OCI-LY1 (cell line): ENCODE data around the gene ERVH48-1.
"Not testable (repeated sequence)": the region's sequence is repeated elsewhere in the genome, so short reads cannot be mapped to it uniquely, and the experiment has no call there.

Experiments
- H2AFZ ChIP-seq: fragments of 200-600 bp; sonication (generic), shearing (Covaris generic); 2 replicates; pipeline ENCODE4 v1.6.0; 2014; ENCODE audit warnings: antibody characterized with exemption, mild to moderate bottlenecking, low read length
- H3F3A ChIP-seq: fragments of 200-600 bp; sonication (generic), shearing (Covaris generic); 2 replicates; pipeline ENCODE4 v1.6.0; 2014; ENCODE audit warnings: mild to moderate bottlenecking, antibody characterized with exemption, low read length, moderate library complexity; ENCODE audit not compliant: insufficient read depth
- H3K27ac ChIP-seq: fragments of 200-600 bp; sonication (generic); 2 replicates; pipeline ENCODE4 v1.5.1; 2014; ENCODE audit warnings: low read length, mixed run types, mild to moderate bottlenecking, low read depth; ENCODE audit not compliant: poor library complexity, severe bottlenecking
- H3K27me3 ChIP-seq: fragments of 200-600 bp; sonication (generic); 2 replicates; pipeline ENCODE4 v1.6.0; 2014; ENCODE audit warnings: antibody characterized with exemption, mild to moderate bottlenecking, low read length, moderate library complexity; ENCODE audit not compliant: insufficient read depth
- H3K36me3 ChIP-seq: fragments of 200-600 bp; sonication (generic); 2 replicates; pipeline ENCODE4 v1.6.1; 2014; ENCODE audit warnings: mild to moderate bottlenecking, antibody characterized with exemption, low read length, moderate library complexity, mixed read lengths; ENCODE audit not compliant: insufficient read depth
- H3K4me1 ChIP-seq: fragments of 200-600 bp; sonication (generic); 2 replicates; pipeline ENCODE4 v1.5.1; 2014; ENCODE audit warnings: mild to moderate bottlenecking, low read length, moderate library complexity; ENCODE audit not compliant: insufficient read depth, severe bottlenecking
- H3K4me2 ChIP-seq: fragments of 200-600 bp; sonication (generic), shearing (Covaris generic); 2 replicates; pipeline ENCODE4 v1.6.1; 2014; ENCODE audit warnings: low read length
- H3K4me3 ChIP-seq: fragments of 200-600 bp; sonication (generic); 2 replicates; pipeline ENCODE4 v1.5.1; 2014; ENCODE audit warnings: low read length, low read depth, mild to moderate bottlenecking, mixed read lengths; ENCODE audit not compliant: poor library complexity, severe bottlenecking
- H3K79me2 ChIP-seq: fragments of 200-600 bp; shearing (Covaris generic); 2 replicates; pipeline ENCODE4 v1.6.1; 2016; ENCODE audit warnings: mixed run types, low read length, mixed read lengths; ENCODE audit not compliant: insufficient read depth
- H3K9ac ChIP-seq: fragments of 200-600 bp; sonication (generic), shearing (Covaris generic); 2 replicates; pipeline ENCODE4 v1.6.1; 2014; ENCODE audit warnings: mild to moderate bottlenecking, low read length, mixed read lengths
- H3K9me2 ChIP-seq: fragments of 200-600 bp; sonication (generic), shearing (Covaris generic); 2 replicates; pipeline ENCODE4 v1.6.1; 2014; ENCODE audit warnings: low read depth, mild to moderate bottlenecking, low read length, mixed read lengths
- H3K9me3 ChIP-seq: fragments of 200-600 bp; shearing (Covaris generic); 2 replicates; pipeline ENCODE4 v1.6.1; 2014; ENCODE audit warnings: low read length, mixed read lengths
- H4K20me1 ChIP-seq: fragments of 200-600 bp; sonication (generic), shearing (Covaris generic); 2 replicates; pipeline ENCODE4 v1.6.0; 2016; ENCODE audit warnings: mild to moderate bottlenecking, low read length; ENCODE audit not compliant: insufficient read depth
- EZH2 ChIP-seq: fragments of 200-600 bp; sonication (generic), shearing (Covaris generic); IDR thresholded peaks from 2 replicates; pipeline ENCODE4 v1.8.0; 2017; ENCODE audit warnings: borderline replicate concordance, mixed run types, mild to moderate bottlenecking, antibody characterized with exemption, low read length, moderate library complexity, mixed read lengths
- TF ChIP-seq, protein P1 (sequence below): fragments of 200-600 bp; sonication (generic), shearing (Covaris generic); IDR thresholded peaks from 2 replicates; pipeline ENCODE4 v1.5.1; 2017; ENCODE audit warnings: mild to moderate bottlenecking, antibody characterized with exemption, low read length, moderate library complexity, mixed read lengths

The ERVH48-1 gene

DNA sequence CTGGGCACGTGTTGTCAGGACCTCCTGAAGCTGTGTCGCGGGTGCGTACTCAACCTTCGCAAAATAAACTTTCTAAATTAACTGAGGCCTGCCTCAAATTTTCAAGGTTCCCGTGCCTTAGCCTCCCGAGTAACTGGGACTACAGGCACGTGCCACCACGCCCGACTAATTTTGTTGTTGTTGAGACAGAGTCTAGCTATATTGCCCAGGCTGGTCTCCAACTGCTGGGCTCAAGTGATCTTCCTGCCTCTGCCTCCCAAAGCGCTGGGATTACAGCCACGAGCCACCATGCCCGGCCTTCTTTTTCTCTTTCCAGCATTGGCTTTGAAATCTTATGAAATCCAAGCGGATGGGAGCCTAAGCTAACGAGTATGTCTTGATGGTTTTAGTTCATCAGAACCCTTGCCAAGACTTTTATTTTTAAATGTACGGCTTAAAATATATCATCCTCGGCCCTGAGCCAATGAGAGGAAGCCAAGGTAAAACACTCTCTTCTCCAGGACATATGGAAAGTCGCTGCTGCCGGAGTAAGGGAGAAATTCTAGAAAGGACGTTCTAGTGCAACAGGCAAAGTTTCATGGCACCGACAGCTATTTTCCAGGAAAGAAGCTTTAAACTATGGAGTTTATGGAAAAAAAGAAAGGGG, 12.7 kb upstream of the ERVH48-1 start:
- H3K9me3 ChIP-seq = 0 out of 2 replicates have a peak, but pooled peaks cover 2% of the 10 kb centered on the region
- no peaks in the 10 kb centered on the region for H3K79me2 ChIP-seq
- peak overlapping the region; percentile 84 for H3K27ac ChIP-seq
- no peak overlapping the region for H3K9ac ChIP-seq
- H4K20me1 ChIP-seq = no peaks in the 10 kb centered on the region
- no peak overlapping the region for H3K4me3 ChIP-seq
- no peaks in the 10 kb centered on the region for H3K9me2 ChIP-seq
- no peak overlapping the region for H3K4me2 ChIP-seq
- H3K4me1 ChIP-seq = peaks cover 21% of the 10 kb centered on the region
- no peaks in the 10 kb centered on the region for H3K27me3 ChIP-seq
- TF ChIP-seq, protein P1, sequence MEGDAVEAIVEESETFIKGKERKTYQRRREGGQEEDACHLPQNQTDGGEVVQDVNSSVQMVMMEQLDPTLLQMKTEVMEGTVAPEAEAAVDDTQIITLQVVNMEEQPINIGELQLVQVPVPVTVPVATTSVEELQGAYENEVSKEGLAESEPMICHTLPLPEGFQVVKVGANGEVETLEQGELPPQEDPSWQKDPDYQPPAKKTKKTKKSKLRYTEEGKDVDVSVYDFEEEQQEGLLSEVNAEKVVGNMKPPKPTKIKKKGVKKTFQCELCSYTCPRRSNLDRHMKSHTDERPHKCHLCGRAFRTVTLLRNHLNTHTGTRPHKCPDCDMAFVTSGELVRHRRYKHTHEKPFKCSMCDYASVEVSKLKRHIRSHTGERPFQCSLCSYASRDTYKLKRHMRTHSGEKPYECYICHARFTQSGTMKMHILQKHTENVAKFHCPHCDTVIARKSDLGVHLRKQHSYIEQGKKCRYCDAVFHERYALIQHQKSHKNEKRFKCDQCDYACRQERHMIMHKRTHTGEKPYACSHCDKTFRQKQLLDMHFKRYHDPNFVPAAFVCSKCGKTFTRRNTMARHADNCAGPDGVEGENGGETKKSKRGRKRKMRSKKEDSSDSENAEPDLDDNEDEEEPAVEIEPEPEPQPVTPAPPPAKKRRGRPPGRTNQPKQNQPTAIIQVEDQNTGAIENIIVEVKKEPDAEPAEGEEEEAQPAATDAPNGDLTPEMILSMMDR = no peak
- no peak for TF ChIP-seq EZH2
- no peaks in the 10 kb centered on the region; the same call in 1 of the 2 replicates for H3K36me3 ChIP-seq
- no peaks in the 10 kb centered on the region; the same call in 1 of the 2 replicates for H3F3A ChIP-seq
- no peak overlapping the region for H2AFZ ChIP-seq

DNA sequence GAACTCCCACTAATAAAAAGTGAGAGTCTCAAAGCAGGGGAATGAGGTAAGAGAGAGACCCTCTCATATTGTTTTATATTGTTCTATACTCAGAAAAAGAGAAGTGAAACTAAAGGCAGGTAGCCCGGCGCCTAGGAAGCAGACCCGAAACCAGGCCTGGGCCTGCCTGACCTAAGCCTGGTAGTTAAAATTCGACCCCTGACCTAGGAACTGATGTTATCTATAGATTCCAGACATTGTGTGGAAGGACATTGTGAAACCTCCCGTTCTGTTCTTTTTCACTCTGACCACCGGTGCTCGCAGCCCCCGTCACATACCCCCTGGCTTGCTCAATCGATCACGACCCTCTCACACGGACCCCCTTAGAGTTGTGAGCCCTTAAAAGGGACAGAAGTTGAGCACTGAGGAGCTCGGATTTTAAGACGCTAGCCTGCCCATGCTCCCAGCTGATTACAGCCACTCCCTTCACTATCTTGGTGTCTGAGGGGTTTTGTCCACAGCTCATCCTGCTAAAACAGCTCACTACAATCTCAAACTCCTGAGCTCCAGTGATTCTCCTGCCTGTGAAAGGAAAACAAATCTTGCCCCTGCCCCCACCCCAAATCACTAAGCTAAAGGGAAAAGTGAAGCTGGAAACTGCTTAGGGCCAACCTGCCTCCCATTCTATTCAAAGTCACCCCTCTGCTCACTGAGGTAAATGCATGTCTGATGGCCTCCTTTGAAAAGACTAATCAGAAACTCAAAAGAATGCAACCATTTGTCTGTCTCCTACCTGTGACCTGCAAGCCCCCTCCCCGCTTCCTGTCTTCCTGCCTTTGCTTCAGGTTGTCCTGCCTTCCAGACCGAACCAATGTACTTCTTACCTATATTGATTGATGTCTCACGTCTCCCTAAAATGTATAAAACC, 11.9 kb upstream of the ERVH48-1 start:
- H3K79me2 ChIP-seq, H3F3A ChIP-seq, H3K27me3 ChIP-seq, H3K36me3 ChIP-seq, H2AFZ ChIP-seq, H3K9me3 ChIP-seq, H3K4me3 ChIP-seq, H3K9me2 ChIP-seq, H4K20me1 ChIP-seq: not testable (repeated sequence)
- peaks cover 24% of the 10 kb centered on the region for H3K4me1 ChIP-seq
- peak overlapping the region; percentile 57; the same call in 1 of the 2 replicates for H3K4me2 ChIP-seq
- peak overlapping the region; percentile 27; the same call in 1 of the 2 replicates for H3K9ac ChIP-seq
- H3K27ac ChIP-seq = peak overlapping the region; percentile 84

- H3K4me3 ChIP-seq, H3F3A ChIP-seq, H2AFZ ChIP-seq, H3K27me3 ChIP-seq, H3K79me2 ChIP-seq, H4K20me1 ChIP-seq, H3K36me3 ChIP-seq, H3K4me2 ChIP-seq, H3K9me2 ChIP-seq, H3K9ac ChIP-seq, H3K9me3 ChIP-seq: not testable (repeated sequence)
- Histone ChIP-seq H3K27ac (peak overlapping the region; percentile 84), H3K4me1 (peaks cover 33% of the 10 kb centered on the region)
Measured at GRCh38 chr21:42936360-42936759, 10.9 kb upstream of the ERVH48-1 start.

DNA sequence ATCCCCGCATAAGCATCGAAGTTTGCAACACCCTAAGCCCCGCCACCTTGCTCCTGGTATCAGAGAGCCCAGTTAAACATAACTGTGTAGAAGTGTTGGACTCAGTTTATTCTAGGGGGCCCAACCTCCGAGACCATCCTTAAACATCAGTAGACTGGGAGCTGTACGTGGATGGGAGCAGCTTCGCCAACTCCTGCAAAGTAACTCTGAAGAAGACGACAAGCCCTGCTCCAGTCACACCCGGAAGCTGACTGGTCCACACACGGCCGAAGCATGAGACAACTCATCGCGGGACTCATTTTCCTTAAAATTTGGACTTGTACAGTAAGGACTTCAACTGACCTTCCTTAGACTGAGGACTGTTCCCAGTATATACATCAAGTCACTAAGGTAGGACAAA, 8.5 kb upstream of the ERVH48-1 start:
- not testable (repeated sequence) for H3K4me2 ChIP-seq, H3K27ac ChIP-seq, H3K9me2 ChIP-seq, H2AFZ ChIP-seq, H3K9me3 ChIP-seq, H3K36me3 ChIP-seq, H4K20me1 ChIP-seq, H3K9ac ChIP-seq, H3K27me3 ChIP-seq, H3F3A ChIP-seq, H3K79me2 ChIP-seq, H3K4me3 ChIP-seq
- H3K4me1 ChIP-seq = peaks cover 35% of the 10 kb centered on the region

DNA sequence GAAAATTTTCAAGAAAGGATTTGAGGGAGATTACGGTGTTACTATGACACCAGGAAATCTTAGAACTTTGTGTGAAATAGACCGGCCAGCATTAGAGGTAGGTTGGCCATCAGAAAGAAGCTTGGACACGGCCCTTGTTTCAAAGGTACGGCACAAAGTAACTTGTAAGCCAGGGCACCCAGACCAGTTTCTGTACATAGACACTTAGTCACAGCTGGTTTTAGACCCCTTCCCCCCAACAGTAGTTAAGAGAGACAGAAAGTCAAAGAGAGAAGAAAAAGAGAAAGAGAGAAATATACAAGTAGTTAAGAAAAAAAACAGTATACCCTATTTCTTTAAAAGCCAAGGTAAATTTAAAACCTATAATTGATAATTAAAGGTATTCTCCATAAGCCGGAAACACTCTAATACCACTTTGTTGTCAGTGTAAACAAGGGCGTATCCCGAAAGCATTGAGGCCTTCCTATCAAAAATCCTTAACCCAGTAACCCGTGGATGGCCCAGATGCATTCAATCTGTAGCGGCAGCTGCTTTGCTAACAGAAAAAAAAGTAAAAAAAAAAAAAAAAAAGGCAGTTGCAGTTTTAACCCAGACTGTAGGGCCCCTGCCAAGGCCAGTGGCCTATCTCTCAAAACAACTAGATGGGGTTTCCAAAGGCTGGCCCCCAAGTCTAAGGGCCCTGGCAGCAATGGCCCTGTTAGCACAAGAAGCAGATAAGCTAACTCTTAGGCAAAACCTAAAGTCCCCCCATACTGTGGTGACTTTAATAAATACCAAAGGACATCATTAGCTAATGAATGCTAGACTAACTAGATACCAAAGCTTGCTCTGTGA, 7.9 kb upstream of the ERVH48-1 start:
- H2AFZ ChIP-seq, H3K27me3 ChIP-seq, H3K36me3 ChIP-seq, H3K4me3 ChIP-seq, H3K79me2 ChIP-seq, H3K9ac ChIP-seq, H3K27ac ChIP-seq, H3K9me2 ChIP-seq, H3F3A ChIP-seq, H3K4me2 ChIP-seq, H4K20me1 ChIP-seq, H3K9me3 ChIP-seq: not testable (repeated sequence)
- peaks cover 35% of the 10 kb centered on the region for H3K4me1 ChIP-seq

- peak overlapping the region; percentile 19 for H3K27ac ChIP-seq
- not testable (repeated sequence) for H3K4me2 ChIP-seq, H3K9ac ChIP-seq, H3K27me3 ChIP-seq, H2AFZ ChIP-seq, H3K9me3 ChIP-seq, H3K4me3 ChIP-seq, H3F3A ChIP-seq, H4K20me1 ChIP-seq, H3K79me2 ChIP-seq, H3K9me2 ChIP-seq, H3K36me3 ChIP-seq
- peaks cover 30% of the 10 kb centered on the region for H3K4me1 ChIP-seq
Measured at GRCh38 chr21:42932378-42933136, 7.1 kb upstream of the ERVH48-1 start.
